Measurements from ENCODE around the gene BCLAF1. TPM values are rescaled to one million over a fixed set of nuclear protein-coding genes. Genes with fewer than 3 reads are reported as not detected.

The BCLAF1 gene
- total and polyA plus RNA-seq, 9 of the 15 experiments (the other 6 are each of a cell fraction or from before 2014, with no cell fraction given): 65.4 to 286 (median 165) TPM

DNA sequence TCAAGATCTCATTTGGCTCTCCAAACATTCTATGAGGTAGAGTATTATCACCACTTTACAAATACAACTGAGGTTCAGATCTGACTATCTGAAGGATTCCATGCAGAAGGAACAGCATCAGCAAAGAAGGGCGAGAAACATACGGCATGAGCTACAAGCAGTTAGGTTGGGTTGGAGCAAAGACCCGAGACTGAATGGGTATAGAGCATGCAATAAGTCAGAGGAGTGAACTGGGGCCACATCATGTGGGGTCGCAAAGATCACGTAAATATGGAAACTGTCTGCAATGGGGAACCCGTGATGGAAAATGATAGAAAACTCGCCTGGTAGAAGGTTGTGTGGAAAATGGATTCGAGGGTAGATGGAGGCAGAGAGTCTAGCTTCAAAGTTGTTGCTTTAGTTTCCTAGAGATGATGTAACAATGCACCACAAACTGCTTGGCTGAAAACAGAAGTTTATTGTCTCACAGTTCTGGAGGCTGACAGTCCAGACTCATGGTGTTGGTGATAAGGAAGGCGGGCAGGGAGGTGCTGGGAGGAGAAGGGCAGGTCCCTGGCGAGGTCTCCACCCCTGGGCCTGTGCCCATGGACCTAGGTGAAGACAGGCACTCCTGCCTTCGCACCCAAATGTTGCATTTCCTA lies 44.3 kb upstream of the BCLAF1 start (continued):
- TF ChIP-seq YBX1 (IDR thresholded peaks at IDR 0.05): no peak
- no peak for TF ChIP-seq ZEB2 (IDR thresholded peaks at IDR 0.05)
- TF ChIP-seq, protein P1, sequence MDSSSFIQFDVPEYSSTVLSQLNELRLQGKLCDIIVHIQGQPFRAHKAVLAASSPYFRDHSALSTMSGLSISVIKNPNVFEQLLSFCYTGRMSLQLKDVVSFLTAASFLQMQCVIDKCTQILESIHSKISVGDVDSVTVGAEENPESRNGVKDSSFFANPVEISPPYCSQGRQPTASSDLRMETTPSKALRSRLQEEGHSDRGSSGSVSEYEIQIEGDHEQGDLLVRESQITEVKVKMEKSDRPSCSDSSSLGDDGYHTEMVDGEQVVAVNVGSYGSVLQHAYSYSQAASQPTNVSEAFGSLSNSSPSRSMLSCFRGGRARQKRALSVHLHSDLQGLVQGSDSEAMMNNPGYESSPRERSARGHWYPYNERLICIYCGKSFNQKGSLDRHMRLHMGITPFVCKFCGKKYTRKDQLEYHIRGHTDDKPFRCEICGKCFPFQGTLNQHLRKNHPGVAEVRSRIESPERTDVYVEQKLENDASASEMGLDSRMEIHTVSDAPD (CRISPR knock-in tag; IDR thresholded peaks at IDR 0.05): no peak
- peak; percentile 35; the same call in 1 of the 2 replicates for TF ChIP-seq ELF4 (CRISPR knock-in tag; IDR thresholded peaks at IDR 0.05)
- TF ChIP-seq, protein P2, sequence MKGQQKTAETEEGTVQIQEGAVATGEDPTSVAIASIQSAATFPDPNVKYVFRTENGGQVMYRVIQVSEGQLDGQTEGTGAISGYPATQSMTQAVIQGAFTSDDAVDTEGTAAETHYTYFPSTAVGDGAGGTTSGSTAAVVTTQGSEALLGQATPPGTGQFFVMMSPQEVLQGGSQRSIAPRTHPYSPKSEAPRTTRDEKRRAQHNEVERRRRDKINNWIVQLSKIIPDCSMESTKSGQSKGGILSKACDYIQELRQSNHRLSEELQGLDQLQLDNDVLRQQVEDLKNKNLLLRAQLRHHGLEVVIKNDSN (CRISPR knock-in tag; IDR thresholded peaks at IDR 0.05): no peak
- TF ChIP-seq ZBTB5 (IDR thresholded peaks at IDR 0.05): peak; percentile 54; the same call in 1 of the 2 replicates
- TF ChIP-seq, protein P3, sequence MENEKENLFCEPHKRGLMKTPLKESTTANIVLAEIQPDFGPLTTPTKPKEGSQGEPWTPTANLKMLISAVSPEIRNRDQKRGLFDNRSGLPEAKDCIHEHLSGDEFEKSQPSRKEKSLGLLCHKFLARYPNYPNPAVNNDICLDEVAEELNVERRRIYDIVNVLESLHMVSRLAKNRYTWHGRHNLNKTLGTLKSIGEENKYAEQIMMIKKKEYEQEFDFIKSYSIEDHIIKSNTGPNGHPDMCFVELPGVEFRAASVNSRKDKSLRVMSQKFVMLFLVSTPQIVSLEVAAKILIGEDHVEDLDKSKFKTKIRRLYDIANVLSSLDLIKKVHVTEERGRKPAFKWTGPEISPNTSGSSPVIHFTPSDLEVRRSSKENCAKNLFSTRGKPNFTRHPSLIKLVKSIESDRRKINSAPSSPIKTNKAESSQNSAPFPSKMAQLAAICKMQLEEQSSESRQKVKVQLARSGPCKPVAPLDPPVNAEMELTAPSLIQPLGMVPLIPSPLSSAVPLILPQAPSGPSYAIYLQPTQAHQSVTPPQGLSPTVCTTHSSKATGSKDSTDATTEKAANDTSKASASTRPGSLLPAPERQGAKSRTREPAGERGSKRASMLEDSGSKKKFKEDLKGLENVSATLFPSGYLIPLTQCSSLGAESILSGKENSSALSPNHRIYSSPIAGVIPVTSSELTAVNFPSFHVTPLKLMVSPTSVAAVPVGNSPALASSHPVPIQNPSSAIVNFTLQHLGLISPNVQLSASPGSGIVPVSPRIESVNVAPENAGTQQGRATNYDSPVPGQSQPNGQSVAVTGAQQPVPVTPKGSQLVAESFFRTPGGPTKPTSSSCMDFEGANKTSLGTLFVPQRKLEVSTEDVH (IDR thresholded peaks at IDR 0.05; ENCODE audit: low read depth, partially characterized antibody): no peak
- TF ChIP-seq, protein P4, sequence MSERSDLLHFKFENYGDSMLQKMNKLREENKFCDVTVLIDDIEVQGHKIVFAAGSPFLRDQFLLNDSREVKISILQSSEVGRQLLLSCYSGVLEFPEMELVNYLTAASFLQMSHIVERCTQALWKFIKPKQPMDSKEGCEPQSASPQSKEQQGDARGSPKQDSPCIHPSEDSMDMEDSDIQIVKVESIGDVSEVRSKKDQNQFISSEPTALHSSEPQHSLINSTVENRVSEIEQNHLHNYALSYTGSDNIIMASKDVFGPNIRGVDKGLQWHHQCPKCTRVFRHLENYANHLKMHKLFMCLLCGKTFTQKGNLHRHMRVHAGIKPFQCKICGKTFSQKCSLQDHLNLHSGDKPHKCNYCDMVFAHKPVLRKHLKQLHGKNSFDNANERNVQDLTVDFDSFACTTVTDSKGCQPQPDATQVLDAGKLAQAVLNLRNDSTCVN (CRISPR knock-in tag; IDR thresholded peaks at IDR 0.05): 0 out of 2 replicates have a peak, but pooled peaks have one; percentile 31
- TF ChIP-seq MTA3 (IDR thresholded peaks at IDR 0.05; ENCODE audit: borderline replicate concordance): 0 out of 2 replicates have a peak, but pooled peaks have one; percentile 56
- peak; percentile 8 for TF ChIP-seq ZFP36 (IDR thresholded peaks at IDR 0.05; ENCODE audit: low read depth, low read length, partially characterized antibody)
- no peak for TF ChIP-seq ZFX (CRISPR knock-in tag; IDR thresholded peaks at IDR 0.05)
- TF ChIP-seq, protein P5, sequence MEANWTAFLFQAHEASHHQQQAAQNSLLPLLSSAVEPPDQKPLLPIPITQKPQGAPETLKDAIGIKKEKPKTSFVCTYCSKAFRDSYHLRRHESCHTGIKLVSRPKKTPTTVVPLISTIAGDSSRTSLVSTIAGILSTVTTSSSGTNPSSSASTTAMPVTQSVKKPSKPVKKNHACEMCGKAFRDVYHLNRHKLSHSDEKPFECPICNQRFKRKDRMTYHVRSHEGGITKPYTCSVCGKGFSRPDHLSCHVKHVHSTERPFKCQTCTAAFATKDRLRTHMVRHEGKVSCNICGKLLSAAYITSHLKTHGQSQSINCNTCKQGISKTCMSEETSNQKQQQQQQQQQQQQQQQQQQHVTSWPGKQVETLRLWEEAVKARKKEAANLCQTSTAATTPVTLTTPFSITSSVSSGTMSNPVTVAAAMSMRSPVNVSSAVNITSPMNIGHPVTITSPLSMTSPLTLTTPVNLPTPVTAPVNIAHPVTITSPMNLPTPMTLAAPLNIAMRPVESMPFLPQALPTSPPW (CRISPR knock-in tag; IDR thresholded peaks at IDR 0.05): peak; percentile 18; the same call in 1 of the 2 replicates
- TF ChIP-seq MAFG (tag; conservative IDR thresholded peaks at IDR 0.05): no peak
- TF ChIP-seq TBL1XR1 (IDR thresholded peaks at IDR 0.05; ENCODE audit: low read length in 2 of 2): peak in 1 of 2 experiments; percentile 5; a peak in 1 of 4 replicates
- peak; percentile 40; the same call in 1 of the 2 replicates for TF ChIP-seq EP300 (IDR thresholded peaks at IDR 0.05; ENCODE audit: low read length)
- TF ChIP-seq HINFP (tag; conservative IDR thresholded peaks at IDR 0.05; ENCODE audit: low read depth): peak; percentile 94
